Middle frontal gyrus (tissue), 1 donor: ENCODE data around the gene HSH2D.
"Not testable (repeated sequence)": the region's sequence is repeated elsewhere in the genome, so short reads cannot be mapped to it uniquely, and the experiment has no call there.

Experiments
- DNase-seq: peaks from one replicate; pipeline ENCODE4 v3.0.0-alpha.2; 2015; ENCODE audit warnings: low spot score; ENCODE audit errors: extremely low spot score

Gene HSH2D

GRCh38 chr19:16119075-16119857 is 24.2 kb upstream of the HSH2D start:
- not testable (repeated sequence) for DNase-seq

DNA sequence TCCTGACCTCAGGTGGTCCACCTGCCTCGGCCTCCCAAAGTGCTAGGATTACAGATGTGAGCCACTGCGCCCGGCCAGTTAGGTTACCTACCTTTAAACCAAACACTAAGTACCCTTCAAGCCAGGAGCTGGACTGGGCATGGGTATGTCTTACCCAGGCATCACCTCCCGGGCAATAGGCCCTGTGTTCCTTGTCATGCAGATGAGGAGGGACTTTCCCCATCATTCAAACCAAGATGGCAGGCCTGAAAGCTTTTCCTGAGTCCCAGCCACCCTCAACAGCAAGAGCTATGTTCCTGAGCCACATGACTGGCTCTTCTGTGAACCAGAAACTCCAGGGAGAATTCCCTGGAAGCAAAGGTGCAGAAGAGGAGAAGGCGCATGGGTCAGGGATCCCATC is 22.3 kb upstream of the HSH2D start:
- no peak for DNase-seq

- DNase-seq: no peak
These were observed 21.5 kb upstream of the HSH2D start for GRCh38 chr19:16121967-16122366.

DNA sequence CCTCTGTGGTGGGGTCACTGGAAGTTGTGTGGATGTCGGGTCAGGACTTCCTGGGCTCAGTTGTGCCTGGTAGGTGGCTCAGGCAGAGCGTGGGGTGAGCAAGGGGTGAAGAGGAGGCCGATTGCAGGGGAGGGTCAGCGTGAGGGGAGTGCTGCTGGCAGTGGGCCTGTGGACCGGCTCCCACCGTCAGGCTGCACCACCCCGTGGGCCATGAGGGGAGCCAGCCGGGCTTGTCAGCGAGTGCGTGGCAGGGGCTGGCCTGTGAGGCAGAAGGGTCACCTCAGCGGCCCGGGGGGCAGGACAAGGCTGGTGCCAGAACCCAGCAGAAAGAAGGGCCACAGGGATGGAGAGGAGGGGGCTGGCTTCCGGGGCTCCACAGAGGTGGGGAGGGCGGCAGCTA is 18.5 kb upstream of the HSH2D start:
- no peak for DNase-seq

DNA sequence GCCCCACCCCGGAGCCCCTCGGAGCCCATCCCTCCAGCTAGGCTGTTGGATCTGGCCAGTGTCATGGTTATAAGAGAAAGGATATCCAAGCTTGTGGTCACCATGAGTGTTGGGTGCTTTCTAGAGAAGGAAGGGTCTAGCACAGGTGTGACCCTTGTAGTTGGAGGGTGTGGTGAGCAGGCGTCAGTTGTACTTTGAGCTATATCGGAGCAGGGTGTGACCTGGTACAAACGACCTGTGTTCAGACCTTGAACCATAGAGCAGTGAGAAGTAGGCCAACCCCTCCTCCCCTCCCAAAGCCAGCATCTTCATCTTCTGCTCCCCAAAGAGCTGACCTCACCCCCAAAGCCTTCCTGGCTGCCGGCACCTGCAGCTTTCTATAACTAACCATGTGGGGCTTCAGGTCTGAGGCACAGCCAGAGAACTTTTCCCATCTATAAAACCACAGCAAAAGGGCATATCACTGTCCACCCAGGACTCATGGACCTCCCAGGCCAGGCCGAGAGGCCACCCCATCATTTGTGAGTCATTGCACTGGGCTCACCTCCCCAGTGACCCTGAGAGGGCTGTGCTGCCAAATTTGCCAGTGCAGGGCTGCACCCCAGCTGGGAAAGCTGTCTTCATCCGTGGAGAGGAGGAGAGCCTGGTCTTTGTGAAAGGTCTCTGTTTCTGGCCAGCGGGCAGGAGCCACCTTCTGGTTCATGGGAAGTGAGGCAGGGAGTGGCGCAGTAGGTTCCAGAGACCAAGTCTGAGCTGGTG is 17.6 kb upstream of the HSH2D start:
- no peak for DNase-seq

- no peak for DNase-seq
These were observed 16.4 kb upstream of the HSH2D start for GRCh38 chr19:16127080-16127479.

GRCh38 chr19:16127776-16128371 is 15.6 kb upstream of the HSH2D start:
- no peak for DNase-seq

DNA sequence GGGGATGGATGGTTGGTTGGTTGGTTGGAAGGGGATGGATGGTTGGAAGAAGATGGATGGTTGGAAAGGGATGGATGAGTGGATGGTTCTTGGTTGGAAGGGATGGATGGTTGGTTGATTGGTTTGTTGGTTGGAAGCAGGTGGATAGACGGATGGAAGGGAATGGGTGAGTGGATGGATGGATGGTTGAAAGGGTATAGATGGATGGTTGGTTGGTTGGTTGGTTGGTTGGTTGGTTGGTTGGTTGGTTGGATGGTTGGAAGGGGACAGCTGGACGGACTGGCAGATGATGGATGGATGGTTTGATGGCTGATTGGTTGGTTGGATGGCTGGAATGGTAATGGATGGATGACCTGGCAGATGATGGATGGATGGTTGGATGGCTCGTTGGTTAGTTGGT is 11.8 kb upstream of the HSH2D start:
- no peak for DNase-seq

DNA sequence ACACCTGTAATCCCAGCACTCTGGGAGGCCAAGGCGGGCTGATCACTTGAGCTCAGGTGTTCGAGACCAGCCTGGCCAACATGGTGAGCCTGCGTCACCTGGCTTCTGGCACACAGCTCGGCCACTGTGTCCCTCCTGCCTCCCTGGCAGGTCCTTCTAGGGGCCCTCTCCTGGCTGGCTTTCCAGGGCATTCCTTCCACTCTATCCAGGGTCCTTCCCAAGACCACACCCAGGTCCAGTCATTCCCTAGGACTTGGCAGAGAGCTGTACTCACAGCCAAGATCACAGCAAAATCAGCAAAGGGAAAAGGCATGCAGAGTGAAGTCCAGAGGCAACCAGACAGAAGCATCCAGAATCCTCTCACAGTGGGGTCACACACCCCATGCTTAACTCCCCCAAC is 9.7 kb upstream of the HSH2D start:
- no peak for DNase-seq

DNA sequence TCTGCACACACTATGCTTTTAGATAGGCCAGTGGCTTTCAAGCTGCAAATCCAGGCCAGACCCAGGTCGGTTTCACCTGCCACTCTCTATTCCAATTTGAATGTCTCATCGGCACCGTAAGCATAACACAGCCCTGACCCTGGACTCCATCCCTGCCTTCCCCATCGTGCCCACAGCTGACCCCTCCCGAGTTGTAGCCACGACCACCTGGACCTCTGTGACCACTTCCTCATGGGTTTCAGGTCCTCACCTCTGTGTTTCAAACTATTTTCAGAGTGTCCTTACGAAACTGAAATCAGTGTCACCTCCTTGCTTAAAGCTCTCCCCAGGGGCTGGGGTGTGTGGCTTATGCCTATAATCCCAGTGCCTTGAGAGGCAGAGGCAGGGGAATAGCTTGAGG is 9.0 kb upstream of the HSH2D start:
- DNase-seq: no peak

- DNase-seq: no peak
These were observed 7.9 kb upstream of the HSH2D start for GRCh38 chr19:16135430-16136127.

DNA sequence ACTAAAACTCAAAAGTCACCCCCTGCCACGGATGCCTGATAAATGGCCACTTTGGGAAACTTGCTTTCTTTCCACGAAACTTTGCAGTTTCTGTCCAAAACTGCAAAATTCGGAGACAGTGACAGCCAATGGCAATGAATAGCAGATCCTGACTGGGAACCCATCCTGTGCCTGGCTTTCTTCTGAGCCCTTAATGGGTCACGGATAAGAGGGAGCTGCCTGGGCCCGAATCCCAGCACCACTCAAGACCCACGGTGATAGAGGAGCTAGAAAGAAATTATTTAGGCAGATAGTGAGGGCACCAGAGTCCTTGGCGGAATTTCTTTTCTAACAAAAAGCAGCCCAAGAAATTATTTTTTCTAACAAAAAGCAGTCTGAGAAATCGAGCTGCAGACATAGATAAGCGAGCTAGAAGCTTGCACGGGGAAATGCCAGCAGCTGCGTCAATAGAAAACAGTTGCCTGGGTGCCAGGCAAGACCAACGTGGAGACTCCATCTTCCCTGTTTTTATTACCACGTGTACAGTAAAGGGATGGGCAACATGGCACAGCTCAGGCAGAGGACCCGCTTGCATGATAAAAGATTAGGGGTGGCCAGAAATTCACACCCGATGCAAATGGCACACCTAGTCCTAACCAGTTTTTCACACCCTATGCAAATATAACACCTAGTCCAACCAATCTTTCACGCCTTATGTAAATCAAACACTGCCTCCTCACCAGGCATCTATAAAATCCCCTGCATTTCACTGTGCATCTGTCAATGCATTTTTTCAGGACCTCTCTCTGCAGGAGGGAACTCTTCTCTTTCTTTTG is 7.1 kb upstream of the HSH2D start:
- no peak for DNase-seq

- DNase-seq: no peak
These were observed 3.7 kb upstream of the HSH2D start for GRCh38 chr19:16139752-16140151.

- no peak for DNase-seq
These were observed 2.4 kb upstream of the HSH2D start for GRCh38 chr19:16141043-16141442.

DNA sequence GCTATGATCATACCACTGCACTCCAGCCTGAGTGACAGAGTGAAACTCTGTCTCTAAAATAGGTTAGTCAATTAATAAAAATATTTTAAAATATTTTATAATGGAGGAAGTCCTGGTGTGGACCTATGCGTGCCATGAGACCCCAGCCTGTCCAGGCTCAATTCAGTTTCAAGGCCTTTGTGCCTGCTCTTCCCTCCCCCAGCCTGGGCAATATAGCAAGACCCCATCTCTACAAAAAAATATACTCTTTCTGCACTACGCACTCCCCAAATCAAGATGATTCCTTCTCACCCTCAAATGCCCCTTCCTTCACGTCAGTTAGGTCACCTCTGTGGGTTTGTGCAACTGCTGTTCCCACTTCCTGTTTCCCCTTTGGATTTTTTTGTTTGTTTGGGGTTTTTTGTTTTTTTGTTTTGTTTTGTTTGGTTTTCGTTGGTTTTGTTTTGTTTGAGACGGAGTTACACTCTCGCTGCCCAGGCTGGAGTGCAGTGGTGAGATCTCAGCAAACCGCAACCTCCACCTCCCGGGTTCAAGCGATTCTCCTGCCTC is 1.4 kb upstream of the HSH2D start:
- DNase-seq: no peak

GRCh38 chr19:16144216-16144581 is 714 bp downstream of the HSH2D start:
- no peak for DNase-seq

- DNase-seq: no peak
These were observed 2.6 kb downstream of the HSH2D start for GRCh38 chr19:16146112-16146511.

DNA sequence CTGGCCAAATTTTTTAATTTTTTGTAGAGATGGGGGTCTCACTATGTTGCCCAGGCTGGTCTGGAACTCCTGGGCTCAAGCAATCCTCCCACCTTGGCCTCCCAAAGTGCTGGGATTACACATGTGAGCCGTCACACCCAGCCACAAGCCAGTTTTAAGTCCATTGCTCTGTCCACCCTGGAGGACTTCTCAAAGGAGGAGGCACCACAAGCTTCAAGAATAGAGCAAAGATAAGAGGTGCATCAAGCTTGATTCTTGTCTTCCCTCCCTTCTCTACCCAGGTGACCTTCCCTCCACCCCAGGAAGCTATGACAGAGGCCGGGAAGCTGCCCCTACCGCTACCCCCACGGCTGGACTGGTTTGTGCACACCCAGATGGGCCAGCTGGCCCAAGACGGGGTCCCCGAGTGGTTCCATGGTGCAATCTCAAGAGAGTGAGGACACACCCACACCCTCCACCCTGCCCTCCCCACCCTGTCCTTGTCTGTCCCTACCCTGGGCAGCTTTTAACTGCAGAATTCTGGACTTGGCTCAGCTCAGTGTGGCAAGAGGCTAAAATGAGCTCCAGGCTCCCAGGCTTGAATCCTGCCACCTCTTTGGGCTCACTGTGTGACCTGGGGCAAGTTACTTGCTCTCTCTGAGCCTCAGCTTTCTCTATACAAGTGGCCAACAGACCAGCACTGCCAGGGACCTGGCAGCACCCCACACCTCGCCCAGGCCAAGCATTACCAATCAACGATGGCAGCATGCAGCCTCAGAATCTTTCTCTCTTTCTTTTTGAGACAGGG is 5.2 kb downstream of the HSH2D start:
- no peak for DNase-seq

GRCh38 chr19:16153582-16154336 is 10.3 kb downstream of the HSH2D start:
- DNase-seq: no peak
